Vagina (tissue), 2 donors: ENCODE data around the gene LIPH.

Experiments
- POLR2A ChIP-seq, 2 donors: fragments of 450-650 bp; IDR thresholded peaks; one replicate each; pipeline ENCODE4 v1.6.1; 2017; ENCODE audit warnings: antibody characterized with exemption in 2 of 2, mild to moderate bottlenecking in 2 of 2, moderate library complexity in 2 of 2
- POLR2AphosphoS5 ChIP-seq, 2 donors: sonication (generic); formaldehyde crosslinking; IDR thresholded peaks; one replicate each; pipeline ENCODE4 v1.9.0; 2017; ENCODE audit warnings: antibody characterized with exemption in 2 of 2, mild to moderate bottlenecking in 2 of 2, low read depth in 1 of 2; ENCODE audit not compliant: insufficient read depth in 1 of 2
- TF ChIP-seq, protein P1 (sequence below), 3 experiments: fragments of 450-650 bp in 2 of 3; fragments of 200-600 bp in 1 of 3; sonication (generic) in 1 of 3; IDR thresholded peaks; one replicate each; pipeline ENCODE4 v1.5.1; 2017 to 2019; ENCODE audit warnings: antibody characterized with exemption in 3 of 3, mild to moderate bottlenecking in 2 of 3, moderate library complexity in 2 of 3

DNA sequence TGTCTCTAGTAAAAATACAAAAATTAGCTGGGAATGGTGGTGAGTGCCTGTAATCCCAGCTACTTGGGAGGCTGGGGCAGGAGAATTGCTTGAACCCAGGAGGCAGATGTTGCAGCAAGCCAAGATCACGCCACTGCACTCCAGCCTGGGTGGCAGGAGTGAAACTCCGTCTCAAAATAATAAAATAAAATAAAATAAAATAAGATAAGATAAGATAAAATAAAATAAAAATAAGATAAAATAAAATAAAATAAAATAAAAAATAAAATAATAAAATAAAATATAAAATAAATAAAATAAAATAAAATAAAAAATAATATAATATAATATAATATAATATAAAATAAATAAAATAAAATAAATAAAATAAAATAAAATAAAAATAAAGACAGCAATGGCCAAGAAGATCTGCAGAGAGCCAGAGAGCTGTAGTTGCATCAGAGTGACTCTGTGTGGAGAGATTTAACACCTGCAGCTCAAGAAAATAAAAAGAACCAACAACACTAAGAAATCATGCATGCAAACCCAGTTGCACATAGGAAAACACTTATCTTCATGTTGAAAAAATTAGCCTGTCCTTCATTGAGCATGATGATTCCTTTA is 25.9 kb downstream of the LIPH start:
- TF ChIP-seq, protein P1, sequence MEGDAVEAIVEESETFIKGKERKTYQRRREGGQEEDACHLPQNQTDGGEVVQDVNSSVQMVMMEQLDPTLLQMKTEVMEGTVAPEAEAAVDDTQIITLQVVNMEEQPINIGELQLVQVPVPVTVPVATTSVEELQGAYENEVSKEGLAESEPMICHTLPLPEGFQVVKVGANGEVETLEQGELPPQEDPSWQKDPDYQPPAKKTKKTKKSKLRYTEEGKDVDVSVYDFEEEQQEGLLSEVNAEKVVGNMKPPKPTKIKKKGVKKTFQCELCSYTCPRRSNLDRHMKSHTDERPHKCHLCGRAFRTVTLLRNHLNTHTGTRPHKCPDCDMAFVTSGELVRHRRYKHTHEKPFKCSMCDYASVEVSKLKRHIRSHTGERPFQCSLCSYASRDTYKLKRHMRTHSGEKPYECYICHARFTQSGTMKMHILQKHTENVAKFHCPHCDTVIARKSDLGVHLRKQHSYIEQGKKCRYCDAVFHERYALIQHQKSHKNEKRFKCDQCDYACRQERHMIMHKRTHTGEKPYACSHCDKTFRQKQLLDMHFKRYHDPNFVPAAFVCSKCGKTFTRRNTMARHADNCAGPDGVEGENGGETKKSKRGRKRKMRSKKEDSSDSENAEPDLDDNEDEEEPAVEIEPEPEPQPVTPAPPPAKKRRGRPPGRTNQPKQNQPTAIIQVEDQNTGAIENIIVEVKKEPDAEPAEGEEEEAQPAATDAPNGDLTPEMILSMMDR (IDR thresholded peaks at IDR 0.05): no peak
- TF ChIP-seq POLR2AphosphoS5 (IDR thresholded peaks at IDR 0.05; ENCODE audit: insufficient read depth in 1 of 2, low read depth in 1 of 2) (no peak), POLR2A (IDR thresholded peaks at IDR 0.05) (no peak)
